HG03103 (cell line): ENCODE measurements around the gene DDX55.
A peak's percentile ranks its signal among the peaks of the same experiment; 100 is the strongest.

Source experiments
- ATAC-seq: cut with Tn5 transposase; IDR thresholded peaks from one replicate; pipeline ENCODE4 v1.9.1; 2021; ENCODE audit warnings: low read depth; ENCODE audit not compliant: unreplicated experiment

DDX55 gene

DNA sequence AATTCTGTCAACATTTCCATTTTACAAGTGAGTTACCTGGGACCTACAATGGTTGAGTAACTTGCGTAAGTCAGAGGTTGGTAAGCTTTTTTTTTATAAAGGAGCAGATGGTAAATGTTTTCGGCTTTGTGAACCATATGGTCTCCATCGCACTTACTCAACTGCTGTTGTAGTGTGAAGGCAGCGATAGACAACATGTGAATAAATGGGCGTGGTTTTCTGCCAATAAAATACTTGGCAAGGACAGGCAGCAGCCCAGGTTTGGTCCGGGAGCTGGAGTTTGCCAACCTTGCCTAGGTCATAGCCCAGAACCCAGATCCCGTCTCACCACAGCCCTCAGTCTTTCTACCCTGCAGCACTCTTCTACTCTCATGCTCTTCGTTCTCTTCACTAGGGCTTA, 6.3 kb downstream of the DDX55 start:
- no peak for ATAC-seq

DNA sequence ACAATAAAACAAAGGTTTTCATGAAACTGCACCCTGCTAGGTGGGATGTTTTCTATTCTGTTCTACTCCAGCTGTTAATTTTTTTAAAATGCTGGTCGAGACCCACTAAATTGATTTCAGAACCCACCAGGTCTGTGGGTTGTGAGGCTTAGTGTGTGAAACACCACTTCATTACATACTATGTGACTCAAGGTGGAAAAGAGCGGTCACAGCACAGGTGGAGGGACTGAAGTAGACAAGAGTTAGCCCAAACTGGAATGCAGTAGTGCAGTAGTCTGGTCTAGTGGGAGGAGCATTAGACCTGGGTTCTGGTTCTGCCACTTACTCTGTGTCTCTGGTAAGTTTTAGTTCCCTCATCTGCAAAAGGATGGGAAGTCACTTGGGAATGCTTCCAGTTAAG, 12.2 kb downstream of the DDX55 start:
- no peak for ATAC-seq

DNA sequence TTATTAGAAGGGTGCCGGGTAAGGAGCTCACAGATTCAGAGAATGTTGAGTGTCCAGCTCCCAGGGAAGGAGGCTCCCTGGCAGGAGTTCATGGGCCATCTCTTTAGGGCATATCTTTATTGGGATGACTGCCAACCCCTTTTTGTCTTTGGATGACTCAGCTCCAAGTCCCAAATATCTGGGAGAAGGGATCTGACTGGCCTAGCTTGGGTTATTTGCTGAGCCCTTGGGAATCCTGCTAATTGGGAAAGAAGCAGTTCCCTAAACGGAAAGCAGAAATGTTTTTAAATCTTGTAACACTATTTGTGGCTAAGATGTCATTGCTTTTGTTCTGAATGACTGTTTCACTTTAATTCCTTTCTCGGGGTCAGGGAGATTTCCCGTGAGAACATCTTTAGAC, 12.6 kb downstream of the DDX55 start:
- ATAC-seq: no peak

DNA sequence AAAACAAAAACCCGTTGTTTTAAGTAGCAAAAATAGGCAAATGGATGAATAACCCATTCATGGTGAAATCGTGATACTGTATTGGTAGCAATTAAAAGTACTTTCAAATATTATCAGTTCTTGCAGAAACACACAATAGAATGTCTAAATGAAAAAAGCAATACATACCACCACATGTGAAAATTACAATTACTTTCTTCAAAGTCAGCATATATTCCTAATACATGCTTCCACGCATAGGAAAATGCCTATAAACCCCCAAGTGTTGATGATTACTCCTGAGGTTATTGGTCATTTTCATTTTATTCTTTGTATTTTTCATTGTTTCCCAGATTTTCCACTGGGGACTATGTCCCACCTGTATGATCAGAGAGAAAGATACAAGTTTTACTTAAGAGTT, 15.2 kb downstream of the DDX55 start:
- ATAC-seq: no peak

DNA sequence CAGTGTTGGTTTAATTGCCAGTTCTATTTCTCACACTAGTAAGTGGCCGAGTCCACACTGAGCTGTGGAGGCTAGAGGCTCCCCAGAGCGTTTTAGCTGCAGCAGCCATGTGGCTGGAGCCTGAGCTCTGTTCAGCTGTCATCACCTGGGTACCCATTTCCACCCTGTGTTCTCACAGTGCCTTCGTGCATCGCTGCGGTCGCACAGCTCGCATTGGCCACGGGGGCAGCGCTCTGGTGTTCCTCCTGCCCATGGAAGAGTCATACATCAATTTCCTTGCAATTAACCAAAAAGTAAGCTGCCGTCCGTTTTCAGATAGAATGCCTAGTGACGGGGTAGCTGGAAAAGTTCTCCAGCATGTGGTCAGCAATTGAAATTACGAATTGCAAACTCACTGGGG, 15.7 kb downstream of the DDX55 start:
- no peak for ATAC-seq

DNA sequence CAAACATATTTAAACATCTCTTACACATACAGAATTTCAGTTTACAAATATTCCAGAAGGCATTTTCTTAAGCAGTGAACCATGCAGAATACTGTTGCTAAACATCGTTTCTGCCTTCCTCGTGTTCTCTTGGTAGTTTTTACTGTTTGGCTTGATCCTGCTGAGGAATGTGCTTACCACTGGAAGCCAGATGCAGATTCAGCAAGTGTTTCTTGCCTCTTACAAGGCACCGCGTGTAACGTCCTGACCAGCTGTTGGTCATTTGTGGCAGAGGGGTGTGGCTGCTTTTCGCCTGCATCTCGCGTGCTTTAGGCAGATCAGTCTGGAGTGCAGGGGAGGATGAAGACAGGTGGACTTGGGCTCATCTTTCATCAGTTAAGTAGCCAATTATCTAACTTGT, 19.2 kb downstream of the DDX55 start:
- ATAC-seq: no peak

DNA sequence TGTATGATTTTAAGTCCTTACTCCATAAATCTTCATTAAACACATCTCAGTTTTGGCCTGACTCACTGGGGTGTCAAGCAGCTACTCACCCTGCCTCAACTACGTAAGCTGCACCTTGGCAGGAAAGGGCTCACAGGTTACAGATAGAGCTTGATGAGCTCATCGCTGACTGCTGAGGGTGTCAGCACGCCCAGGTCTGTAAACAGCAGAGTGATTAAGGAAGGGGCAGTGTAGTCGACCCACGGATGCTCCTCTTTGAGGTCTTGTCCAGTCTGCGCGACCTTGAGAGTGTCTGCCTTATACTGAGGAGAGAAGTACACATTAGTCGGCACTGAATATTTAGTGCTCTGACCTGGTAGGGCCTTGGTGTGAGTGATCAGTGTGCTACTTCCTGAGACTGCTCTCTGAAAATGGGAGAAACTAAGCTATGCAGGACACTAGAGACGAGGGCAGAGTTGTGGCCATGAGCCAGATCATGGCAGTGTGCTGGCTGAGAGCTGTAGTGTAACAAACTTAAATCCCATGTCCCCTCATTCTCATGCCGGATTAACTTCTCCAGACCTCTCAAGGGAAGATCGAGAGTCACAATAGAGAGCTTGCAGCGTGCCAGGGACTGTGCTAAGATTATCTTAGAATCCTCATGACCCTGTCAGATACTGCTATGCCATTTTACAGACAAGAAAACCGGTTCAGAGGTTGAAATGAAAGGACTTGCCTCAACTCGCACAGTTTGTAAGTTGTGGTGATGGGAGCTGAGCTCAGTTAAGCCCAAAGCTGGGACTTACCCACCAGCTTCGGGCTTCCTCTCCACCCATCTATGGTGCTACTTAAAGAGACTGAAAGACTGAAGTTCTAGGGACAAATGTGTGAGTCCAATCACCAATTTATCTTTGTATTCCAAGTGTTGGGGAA, 20.0 kb downstream of the DDX55 start:
- ATAC-seq: no peak

DNA sequence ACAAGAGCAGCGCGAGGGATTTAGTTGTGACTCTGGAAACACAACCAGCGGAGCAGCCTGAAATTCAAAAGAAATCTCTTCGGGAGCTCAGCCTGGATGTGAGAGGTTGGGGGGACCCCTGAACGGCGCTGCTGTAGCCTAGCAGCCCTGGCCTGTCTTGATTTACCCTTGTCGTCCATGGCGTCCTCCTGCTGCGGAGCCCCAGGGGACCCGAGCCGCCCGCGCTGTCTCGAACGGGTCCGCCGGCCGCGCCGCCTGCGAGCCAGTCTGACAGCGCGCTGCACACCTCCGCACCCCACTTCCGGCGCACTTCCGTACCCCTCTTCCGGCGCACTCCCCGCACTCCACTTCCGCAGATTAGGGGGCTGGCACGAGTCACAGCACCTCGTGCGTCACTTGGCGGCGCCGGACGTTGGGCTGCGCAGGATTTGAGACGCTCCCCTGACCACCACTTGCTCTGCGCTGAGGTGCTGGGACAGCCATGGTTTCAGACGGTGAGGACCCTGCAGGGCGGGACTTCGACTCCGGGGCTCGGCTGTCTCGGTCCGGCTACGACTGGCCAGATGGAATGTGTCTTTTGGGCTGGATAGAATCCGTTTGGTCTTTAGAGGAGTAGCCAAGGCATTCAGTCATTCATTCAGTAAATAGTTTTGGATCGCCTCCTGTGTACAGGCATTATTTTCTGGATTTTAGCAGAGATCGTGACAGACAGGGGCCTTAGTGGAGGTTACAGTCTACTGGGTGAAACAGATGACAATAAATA, 31.7 kb downstream of the DDX55 start, which contains the start of the genes EIF2B1 and GTF2H3:
TSS of gene EIF2B1 (minus strand) at position 308 of the 763 bp plus-strand sequence. CDS start at position 179, 129 bp downstream.
TSS of gene GTF2H3 (plus strand) at position 451 of the 763 bp plus-strand sequence. CDS start at position 482, 31 bp downstream.
- ATAC-seq: peak; percentile 94

DNA sequence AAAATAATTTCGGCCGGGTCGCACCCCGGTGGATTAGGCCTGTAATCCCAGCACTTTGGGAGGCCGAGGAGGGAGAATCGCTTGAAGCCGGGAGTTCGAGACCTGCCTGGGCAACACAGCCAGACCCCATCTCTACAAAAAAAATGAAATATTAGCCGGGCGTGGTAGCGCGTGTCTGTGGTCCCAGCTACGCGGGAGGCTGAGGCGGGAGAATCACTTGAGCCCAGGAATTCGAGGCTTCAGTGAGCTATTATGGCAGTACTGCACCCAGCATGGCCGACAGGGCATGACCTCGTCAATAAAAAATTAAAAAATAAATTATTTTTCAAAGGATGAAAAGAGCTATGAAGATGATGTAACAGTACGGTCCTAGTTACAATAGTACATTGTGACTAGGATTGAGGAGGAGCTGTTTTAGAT, 32.3 kb downstream of the DDX55 start:
- ATAC-seq: no peak

DNA sequence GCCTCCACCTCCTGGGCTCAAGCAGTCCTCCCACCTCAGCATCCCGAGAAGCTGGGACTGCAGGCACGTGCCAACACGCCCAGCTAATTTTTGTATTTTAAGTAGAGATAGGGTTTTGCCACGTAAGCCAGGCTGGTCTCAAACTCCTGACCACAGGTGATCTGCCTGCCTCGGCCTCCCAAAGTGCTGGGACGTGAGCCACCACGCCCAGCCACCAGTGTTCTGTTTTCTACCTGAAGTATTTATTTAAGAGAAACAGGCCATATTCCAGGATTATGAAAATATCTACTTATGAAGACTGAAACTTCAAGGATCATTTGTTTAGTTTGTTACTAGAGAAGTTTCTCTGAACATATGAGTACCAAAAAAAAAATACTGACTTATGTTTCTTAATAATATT, 42.0 kb downstream of the DDX55 start:
- ATAC-seq: no peak

DNA sequence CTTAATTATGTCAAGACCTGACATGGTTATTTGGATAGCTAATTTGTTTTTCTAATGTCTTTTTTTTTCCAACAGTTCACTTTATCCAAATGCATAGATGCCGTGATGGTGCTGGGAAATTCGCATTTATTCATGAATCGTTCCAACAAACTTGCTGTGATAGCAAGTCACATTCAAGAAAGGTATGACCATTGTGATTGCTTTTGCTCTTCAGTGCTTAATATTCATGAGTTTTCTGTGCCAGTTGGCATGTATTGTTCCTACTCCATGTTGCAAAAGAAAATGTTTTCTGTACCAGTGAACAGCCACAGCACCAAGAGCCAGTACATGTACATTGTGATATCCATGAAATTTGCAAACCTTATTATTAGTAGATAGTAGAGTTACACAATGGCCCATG, 43.5 kb downstream of the DDX55 start:
- ATAC-seq: no peak

DNA sequence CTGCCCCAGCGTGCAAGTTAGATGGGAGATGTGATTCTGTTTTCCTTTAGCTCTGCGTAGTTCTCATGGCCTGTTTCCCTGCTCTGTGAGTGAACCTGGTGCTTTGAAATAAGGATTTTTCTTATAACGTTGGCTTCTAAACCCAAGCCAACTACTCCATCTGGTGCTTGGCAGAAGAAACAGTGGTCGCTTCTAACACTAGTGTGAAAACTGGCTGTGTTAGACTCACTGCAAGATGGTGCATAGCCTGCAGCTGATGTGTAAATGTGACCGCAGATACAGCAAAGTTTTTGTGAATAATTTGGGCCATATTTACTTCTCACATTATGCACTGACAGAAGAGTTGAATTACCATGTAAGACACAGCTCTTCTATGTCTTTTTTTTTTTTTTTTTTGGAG, 44.0 kb downstream of the DDX55 start:
- no peak for ATAC-seq

DNA sequence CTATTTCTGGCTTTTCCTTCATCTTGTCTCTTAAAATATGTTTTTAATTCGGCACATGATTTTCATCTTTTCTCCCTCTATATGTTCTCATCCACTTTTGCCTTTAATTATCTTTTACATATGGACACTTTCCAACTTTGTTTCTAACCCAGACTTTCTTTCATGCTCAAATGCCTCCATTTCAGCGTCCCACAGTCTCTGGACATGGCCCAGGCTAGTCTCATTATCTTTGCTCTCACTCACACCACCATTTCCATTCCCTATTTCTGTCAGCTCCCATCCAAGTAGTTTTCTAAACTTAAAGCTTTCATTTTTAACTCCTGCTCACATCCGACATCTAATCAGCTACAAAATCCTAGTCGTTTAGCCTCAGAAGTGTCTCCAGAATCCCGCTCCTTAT, 46.5 kb downstream of the DDX55 start:
- ATAC-seq: no peak

DNA sequence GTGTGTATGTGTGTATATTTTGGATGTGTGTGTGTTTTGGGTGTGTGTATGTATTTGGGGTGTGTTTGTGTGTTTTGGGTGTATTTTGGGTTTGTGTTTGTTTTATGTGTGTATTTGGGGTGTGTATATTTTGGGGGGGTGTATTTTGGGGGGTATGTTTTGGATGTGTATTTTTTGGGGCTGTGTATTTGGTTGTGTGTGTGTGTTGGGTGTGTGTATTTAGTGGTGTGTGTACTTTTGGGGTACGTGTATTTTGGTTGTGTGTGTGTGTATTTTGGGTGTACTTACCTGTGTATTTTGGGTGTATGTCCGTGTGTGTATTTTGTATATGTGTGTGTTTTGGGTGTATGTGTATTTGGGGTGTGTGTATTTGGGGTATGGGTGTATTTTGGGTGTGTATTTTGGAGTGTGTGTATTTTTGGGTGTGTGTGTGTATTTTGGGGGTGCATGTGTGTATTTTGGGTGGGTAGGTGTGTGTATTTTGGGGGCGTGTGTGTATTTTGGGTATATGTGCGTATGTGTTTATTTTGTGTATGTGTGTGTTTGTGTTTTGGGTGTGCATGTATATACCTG, 52.3 kb downstream of the DDX55 start:
- no peak for ATAC-seq

DNA sequence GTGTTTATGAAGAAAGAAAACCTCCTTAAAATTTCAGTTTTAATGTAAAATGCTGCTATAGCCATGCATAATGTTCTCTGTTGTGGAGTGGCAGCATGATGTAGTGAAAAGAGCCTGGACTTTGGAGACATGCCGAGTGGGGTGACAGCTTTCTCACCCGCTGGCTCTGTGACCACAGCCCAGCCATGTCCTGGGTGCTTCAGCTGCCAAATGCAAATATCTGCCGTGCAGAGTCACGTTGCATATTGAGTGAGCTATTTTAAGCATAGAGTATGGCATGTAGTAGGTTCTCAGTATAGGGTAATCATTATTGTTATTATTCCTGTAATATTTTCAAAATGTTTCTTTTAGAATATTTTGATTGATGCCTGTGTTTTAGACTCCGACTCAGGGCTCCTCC, 53.5 kb downstream of the DDX55 start:
- peak; percentile 84 for ATAC-seq

DNA sequence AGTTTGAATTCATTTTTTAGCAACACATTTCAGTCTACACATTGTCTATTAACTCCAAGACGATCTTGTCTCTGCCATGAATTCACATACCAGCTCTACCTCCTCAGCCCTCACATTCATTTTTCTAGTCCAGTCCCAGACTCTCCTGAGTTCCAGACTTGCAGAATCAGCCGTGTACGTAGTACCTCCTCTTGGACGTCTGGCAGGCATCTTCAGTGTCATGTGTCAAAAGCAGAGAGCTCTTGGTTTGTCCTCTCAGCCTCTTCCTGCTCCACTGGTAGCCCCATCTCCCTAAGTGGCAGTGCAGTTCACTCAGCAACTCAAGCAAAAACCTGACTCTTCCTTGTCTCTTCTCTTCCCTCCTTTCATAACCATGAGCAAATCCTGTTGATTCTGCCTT, 54.5 kb downstream of the DDX55 start:
- ATAC-seq: no peak

DNA sequence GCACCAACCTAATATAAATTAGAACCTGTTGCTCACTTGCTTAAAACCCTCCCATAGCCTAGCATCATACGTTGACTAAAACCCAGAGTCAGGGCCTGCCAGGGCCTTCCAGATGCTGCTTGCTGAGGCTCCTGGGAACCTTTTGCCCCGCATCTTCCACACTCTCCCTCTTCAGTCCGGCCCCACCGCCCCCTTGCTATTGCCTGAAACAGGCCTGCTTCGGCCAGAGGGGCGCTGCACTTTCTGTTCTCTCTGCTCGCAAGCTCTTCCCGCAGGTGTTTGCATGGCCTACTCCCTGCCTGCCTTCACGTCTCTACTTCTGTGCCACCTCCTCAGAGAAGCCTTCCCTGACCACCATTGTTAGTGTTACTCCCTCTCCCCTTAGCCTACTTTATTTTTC, 55.3 kb downstream of the DDX55 start:
- no peak for ATAC-seq

DNA sequence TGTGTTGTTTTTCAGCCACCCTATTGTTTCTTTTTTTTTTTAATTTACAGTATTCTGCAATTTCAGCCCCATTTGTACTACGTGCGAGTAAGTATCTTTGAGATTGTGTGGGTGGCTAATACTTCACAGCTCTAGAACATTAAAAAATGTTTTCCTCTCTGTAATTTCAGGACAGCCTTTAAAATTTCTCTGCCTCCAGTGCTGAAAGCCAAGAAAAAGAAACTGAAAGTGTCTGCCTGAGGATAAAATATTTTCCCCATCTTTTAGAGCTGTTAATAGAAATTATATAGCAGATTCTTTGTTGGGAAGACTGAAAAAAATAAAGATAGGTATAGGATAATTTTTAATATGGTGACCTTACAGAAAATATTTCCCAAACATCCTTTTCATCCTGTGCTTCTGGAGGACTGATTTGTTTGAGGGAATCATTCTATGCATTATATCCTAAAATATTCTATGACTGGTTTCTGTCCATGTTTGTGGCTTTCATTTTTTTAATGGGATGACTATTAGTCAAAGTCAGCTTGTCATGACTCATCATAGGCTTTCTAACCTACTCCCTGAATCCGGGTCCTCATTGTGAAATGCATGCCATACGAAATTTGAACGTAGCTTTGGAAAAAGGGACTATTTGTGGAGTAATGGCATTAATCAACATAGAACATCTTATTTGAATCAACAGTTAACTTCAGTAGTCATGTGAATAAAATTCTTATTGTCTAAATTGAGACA, 58.3 kb downstream of the DDX55 start:
- ATAC-seq: no peak

DNA sequence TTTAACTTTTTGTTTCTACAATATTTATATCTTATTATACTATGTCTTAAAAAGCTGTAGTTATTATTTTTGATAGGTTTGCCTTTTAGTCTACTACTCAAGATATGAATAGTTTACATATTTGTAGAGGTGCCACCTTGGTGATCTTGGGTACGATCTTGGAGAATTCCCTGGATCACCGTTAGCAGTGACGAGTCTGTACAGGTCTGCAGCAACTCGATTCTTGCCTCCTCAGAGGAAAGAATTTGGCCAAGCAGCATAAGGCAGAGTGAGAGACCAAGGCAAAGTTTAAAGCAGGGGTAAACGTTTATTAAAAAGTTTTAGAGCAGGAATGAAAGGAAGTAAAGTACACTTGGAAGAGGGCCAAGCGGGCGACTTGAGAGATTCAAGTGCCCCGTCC, 65.9 kb downstream of the DDX55 start:
- ATAC-seq: no peak
